Measurements from ENCODE around the gene SLC27A1. TPM values are rescaled to one million over a fixed set of nuclear protein-coding genes. Genes with fewer than 3 reads are reported as not detected.

SLC27A1 gene
- total and polyA plus RNA-seq, 9 of the 15 experiments (the other 6 are each of a cell fraction or from before 2014, with no cell fraction given), result 0.06 to 3.0 (median 1.1) TPM

DNA sequence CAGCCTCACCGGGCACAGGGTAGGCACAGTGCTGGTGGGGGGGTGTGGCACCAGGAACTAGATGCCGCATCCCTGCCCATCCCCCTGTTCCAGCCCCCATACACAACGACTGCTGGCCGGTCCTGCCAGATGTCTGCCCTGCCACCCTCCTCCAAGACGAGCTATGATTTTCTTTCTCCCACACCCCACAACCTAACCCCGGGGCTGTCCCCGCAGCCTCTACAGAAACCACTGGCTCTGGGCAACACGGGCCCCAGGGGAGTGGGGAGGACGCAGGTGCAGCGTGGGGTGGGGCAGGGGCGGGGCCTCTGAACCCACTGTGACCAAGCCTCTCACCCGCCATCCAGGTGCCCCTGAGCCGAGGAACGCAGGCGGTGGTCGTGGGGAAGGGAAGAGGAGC is 56.6 kb downstream of the SLC27A1 start:
- Histone ChIP-seq H3K36me3 (ENCODE audit: control insufficient read depth, insufficient read depth, low read length) (no peaks in the 10 kb centered on the region), H3K9me1 (ENCODE audit: control insufficient read depth, insufficient read depth, low read length) (no peaks in the 10 kb centered on the region), H3K9me3 (replicated peaks; ENCODE audit: control insufficient read depth, insufficient read depth, low read depth, low read length) (no peaks in the 10 kb centered on the region), H4K20me1 (replicated peaks; ENCODE audit: control insufficient read depth, insufficient read depth, low read length) (no peaks in the 10 kb centered on the region), H2AFZ (ENCODE audit: low read depth, low read length) (no peak overlapping the region), H3K4me3 (no peak overlapping the region), H3K9ac (ENCODE audit: insufficient read depth in 1 of 2, low read depth in 2 of 2, low read length in 2 of 2) (peak overlapping the region in 1 of 2 experiments; percentile 4; a peak in 1 of 4 replicates), H3K4me2 (ENCODE audit: insufficient read depth, low read length) (no peak overlapping the region), H3K79me2 (ENCODE audit: control insufficient read depth, insufficient read depth, low read length) (no peaks in the 10 kb centered on the region), H3K4me1 (replicated peaks in 1 of 2; ENCODE audit: control insufficient read depth in 2 of 2, insufficient read depth in 2 of 2, low read length in 2 of 2) (peaks cover 3 to 25% of the 10 kb centered on the region in 2 experiments; a peak in 3 of 5 replicates), H3K27me3 (ENCODE audit: control insufficient read depth in 2 of 2, insufficient read depth in 2 of 2, low read length in 2 of 2) (0 out of 5 replicates have a peak, but pooled peaks cover 0 to 6% of the 10 kb centered on the region in 2 experiments), H3K27ac (ENCODE audit: extremely low read depth, low read depth, low read length) (no peak overlapping the region)
- no TSS peak for BruUV-seq (replicated peaks)
- FAIRE-seq, result no peak
- in situ Hi-C loops (cut with MboI), result no loop called here
- no peak for DNase-seq (ENCODE audit: extremely low read depth in 1 of 4, low spot score in 3 of 4)
- ATAC-seq, result no peak
- CTCF ChIA-PET (ENCODE audit: low intra/inter-chr PET ratio), result no interaction called here
- no peak for TF ChIP-seq TAF1 (IDR thresholded peaks at IDR 0.05; ENCODE audit: control insufficient read depth, extremely low read depth, insufficient read depth, low read length, severe bottlenecking)
- TF ChIP-seq POLR2G (IDR thresholded peaks at IDR 0.05; ENCODE audit: low read depth, low read length), result no peak
- TF ChIP-seq TAF9B (IDR thresholded peaks at IDR 0.05; ENCODE audit: partially characterized antibody), result no peak
- TF ChIP-seq, protein P1, sequence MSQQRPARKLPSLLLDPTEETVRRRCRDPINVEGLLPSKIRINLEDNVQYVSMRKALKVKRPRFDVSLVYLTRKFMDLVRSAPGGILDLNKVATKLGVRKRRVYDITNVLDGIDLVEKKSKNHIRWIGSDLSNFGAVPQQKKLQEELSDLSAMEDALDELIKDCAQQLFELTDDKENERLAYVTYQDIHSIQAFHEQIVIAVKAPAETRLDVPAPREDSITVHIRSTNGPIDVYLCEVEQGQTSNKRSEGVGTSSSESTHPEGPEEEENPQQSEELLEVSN (IDR thresholded peaks at IDR 0.05; ENCODE audit: borderline replicate concordance in 1 of 2, extremely low read depth in 1 of 2, insufficient read depth in 1 of 2, insufficient read length in 1 of 2, low read depth in 1 of 2, low read length in 1 of 2, poor library complexity in 1 of 2, severe bottlenecking in 1 of 2), result no peak
- TF ChIP-seq, protein P2, sequence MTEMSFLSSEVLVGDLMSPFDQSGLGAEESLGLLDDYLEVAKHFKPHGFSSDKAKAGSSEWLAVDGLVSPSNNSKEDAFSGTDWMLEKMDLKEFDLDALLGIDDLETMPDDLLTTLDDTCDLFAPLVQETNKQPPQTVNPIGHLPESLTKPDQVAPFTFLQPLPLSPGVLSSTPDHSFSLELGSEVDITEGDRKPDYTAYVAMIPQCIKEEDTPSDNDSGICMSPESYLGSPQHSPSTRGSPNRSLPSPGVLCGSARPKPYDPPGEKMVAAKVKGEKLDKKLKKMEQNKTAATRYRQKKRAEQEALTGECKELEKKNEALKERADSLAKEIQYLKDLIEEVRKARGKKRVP (CRISPR knock-in tag; IDR thresholded peaks at IDR 0.05), result no peak
- TF ChIP-seq NONO (IDR thresholded peaks at IDR 0.05; ENCODE audit: low read depth in 2 of 2, low read length in 1 of 2), result no peak
- TF ChIP-seq ZBTB7A (IDR thresholded peaks at IDR 0.05; ENCODE audit: borderline replicate concordance, control insufficient read depth, low read depth, low read length), result no peak
- no peak for TF ChIP-seq ETS2 (tag; IDR thresholded peaks at IDR 0.05; ENCODE audit: borderline replicate concordance, poor library complexity, severe bottlenecking)
- TF ChIP-seq ZNF24 (IDR thresholded peaks at IDR 0.05), result no peak
- no peak for TF ChIP-seq TSC22D4 (tag; IDR thresholded peaks at IDR 0.05)
- no peak for TF ChIP-seq HNRNPL (IDR thresholded peaks at IDR 0.05; ENCODE audit: low read depth, low read length)
- TF ChIP-seq FOXJ3 (CRISPR knock-in tag; IDR thresholded peaks at IDR 0.05), result no peak
- no peak for TF ChIP-seq ZNF184 (CRISPR knock-in tag; IDR thresholded peaks at IDR 0.05)
- TF ChIP-seq FOS (IDR thresholded peaks at IDR 0.05; ENCODE audit: extremely low read depth, insufficient read length), result no peak
- TF ChIP-seq MYBL2 (IDR thresholded peaks at IDR 0.05; ENCODE audit: low read depth), result no peak
- TF ChIP-seq MYBL2 (CRISPR knock-in tag; IDR thresholded peaks at IDR 0.05; ENCODE audit: borderline replicate concordance), result no peak
- TF ChIP-seq, protein P3, sequence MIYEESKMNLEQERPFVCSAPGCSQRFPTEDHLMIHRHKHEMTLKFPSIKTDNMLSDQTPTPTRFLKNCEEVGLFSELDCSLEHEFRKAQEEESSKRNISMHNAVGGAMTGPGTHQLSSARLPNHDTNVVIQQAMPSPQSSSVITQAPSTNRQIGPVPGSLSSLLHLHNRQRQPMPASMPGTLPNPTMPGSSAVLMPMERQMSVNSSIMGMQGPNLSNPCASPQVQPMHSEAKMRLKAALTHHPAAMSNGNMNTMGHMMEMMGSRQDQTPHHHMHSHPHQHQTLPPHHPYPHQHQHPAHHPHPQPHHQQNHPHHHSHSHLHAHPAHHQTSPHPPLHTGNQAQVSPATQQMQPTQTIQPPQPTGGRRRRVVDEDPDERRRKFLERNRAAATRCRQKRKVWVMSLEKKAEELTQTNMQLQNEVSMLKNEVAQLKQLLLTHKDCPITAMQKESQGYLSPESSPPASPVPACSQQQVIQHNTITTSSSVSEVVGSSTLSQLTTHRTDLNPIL (CRISPR knock-in tag; IDR thresholded peaks at IDR 0.05), result no peak
- TF ChIP-seq, protein P4, sequence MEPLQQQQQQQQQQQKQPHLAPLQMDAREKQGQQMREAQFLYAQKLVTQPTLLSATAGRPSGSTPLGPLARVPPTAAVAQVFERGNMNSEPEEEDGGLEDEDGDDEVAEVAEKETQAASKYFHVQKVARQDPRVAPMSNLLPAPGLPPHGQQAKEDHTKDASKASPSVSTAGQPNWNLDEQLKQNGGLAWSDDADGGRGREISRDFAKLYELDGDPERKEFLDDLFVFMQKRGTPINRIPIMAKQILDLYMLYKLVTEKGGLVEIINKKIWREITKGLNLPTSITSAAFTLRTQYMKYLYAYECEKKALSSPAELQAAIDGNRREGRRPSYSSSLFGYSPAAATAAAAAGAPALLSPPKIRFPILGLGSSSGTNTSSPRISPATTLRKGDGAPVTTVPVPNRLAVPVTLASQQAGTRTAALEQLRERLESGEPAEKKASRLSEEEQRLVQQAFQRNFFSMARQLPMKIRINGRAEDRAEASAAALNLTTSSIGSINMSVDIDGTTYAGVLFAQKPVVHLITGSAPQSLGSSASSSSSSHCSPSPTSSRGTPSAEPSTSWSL (CRISPR knock-in tag; IDR thresholded peaks at IDR 0.05; ENCODE audit: borderline replicate concordance), result no peak
- intact Hi-C loops (cut with micrococcal nuclease), result no loop called here
- POLR2A ChIA-PET, result no interaction called here
- 13% methylated on average over 10 of the region's 16 CpGs for WGBS (ENCODE audit: insufficient coverage, low coverage, missing lambda C conversion rate)
